NCI-H526 (cell line): ENCODE results near the gene TMEM30B.
"Not testable (repeated sequence)": the region's sequence is repeated elsewhere in the genome, so short reads cannot be mapped to it uniquely, and the experiment has no call there.

Source experiments
- DNase-seq, 2 experiments: peaks; one replicate each; lab custom pipeline; 2025; lab: John Stamatoyannopoulos, UW

Gene TMEM30B

DNA sequence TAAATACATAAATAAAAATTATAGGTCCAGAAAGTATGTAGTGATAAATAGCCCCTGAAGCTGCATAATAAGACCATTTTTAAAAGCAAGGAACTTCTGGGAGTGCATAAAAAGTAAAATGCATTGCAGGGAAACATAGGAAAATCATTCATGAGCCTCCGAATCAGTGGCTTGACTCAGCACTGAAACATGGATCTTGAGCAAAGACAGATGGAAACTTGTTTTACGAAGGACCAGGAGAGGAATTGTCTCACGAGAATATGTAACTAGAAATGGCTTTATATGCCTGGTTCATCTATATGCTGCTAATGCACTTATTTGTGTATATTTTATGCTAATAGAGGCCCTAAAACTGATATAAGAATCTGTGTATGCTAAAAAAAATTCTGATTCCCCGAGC lies 14.7 kb downstream of the TMEM30B start:
- no peak for DNase-seq

DNA sequence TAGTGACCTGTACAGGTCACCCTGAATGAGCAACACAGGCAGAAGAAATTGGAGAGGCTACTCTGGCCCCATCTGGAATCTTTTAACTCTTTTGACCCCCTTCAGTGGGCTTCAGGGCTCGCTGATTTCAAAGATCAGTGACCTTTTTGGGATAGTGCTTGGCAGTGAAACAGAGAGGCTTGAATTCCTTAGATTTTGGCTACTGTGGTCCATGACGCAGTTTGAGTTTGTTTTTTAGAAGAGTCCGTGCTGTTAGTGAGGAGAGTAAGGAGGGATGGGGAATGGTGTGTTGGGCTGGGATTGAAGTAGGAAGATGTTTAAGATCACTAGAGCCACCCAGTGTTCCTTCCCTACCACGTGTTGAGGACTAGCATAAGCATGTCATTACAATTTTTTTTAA lies 16.5 kb downstream of the TMEM30B start:
- no peak for DNase-seq

DNA sequence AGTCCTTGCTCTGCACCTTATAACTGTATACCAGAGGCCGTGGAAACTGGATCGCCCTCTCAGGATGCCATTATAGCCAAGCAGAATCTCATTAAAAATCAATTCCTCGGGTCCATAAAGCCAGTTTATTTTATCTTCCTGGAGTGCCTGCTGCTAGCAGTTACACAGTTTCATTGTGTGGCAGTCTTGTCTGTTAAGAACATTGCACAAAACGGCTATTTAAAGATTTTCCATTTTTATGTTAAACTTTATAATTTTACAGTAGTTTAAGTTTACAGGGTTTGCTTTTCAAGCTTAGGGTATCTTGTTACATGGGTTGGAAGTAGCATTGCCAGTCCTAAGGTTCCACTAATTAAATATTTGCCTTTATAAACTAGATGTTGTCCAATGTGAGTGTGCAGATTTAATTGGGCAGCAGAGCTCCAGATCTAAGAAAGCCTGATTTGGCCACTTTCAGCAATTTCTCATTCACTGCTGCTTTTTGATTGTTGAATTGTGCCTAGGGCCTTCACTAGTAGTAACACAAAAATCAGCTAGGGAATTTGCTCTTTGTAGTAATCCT lies 17.0 kb downstream of the TMEM30B start:
- DNase-seq = no peak

DNA sequence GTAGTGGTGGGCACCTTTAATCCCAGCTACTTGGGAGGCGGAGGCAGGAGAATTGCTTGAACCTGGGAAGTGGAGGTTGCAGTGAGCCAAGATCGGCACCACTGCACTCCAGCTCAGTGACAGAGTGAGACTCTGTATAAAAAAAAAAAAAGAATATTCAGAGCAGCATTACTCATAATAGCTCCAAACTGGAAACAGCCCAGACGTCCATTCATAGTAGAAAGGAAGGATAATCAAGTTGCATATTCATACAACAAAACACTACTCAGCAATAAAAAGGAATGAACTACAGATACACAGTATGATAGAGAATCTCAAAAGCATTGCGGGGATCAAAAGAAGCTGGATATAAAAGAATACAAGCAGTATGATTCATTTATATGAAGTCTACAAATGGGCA lies 19.1 kb downstream of the TMEM30B start:
- DNase-seq = no peak

DNA sequence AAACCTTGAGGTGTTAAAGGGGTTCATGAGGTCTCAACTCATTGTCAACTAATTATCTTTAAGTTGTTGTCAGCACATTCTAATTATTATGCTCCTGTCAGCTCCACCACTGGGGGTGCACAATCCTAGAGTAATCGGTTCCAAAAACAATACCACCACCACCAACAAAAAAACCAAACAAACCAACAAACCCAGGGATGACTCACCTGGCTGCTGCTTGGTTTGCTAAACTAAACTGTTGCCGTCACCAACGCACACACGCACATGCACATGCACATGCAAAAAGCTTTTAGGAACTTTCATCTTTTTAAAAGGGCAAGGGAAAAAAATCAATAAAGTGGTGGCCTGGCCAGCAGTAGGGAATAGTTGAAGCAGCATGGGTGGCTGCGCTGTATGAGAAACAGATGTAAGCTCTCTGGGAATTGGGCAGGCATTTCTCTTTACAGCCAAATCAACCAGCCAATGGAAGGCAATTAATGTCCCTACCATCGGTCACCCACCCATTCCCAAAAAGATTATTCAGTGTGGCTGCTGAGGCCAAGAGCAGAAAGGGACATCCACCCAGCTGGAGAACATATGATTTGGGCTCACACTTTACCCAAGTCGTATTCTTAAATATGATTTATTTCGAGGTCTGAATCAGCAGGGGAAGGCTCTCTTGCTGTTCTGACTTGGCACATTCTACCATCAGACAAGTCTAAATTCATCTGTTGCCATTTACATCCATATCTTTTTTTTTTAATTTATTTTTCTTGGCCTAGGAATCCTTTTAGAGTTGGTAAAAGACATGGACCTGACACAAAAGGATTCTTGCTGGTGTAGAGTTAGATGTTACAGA lies 20.0 kb downstream of the TMEM30B start:
- DNase-seq = no peak

DNA sequence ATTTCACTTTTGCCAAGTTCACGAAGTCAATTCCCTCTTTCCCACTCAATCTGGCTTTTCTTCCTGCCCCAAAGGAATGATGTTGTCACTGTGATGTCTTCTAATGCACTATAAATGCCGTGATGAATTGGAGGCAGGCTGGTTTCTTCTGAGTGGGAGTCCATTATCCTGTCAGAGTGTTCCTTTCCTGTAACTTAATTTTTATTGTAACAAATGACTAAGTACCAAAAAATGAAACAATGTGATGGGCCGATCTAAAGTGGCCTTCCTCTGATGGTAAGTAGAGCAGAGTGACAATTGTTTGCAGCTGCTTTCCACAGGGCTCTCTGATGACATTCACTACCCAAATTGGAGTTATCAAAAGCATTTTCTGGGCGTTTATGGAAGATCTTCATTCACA lies 22.2 kb downstream of the TMEM30B start:
- no peak for DNase-seq

DNA sequence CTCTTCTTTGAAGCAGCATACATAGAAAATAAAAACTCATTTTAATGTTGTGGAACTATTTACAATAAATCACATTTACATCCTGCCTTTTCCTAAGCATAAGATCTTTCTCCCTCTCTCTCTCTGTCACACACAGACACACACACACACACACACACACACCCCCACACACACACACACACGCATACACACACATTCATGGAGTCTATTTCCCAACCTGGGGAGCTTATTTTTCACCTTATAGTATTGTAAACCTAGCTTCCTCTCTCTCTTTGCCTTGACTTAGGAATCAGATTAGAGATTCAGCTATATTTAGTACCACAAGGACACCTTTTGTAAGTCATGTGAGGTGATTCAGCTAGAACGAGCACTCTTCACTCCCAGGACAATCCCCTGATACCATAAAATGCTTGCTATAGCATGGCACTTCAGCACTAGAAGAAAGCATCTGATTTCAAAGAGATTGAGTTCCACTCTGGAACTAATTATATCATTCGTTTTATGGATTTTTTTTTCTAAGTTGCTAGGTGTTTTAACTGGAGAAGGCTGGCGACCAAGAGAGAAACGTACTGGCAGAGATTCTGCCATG lies 23.6 kb downstream of the TMEM30B start:
- no peak for DNase-seq

DNA sequence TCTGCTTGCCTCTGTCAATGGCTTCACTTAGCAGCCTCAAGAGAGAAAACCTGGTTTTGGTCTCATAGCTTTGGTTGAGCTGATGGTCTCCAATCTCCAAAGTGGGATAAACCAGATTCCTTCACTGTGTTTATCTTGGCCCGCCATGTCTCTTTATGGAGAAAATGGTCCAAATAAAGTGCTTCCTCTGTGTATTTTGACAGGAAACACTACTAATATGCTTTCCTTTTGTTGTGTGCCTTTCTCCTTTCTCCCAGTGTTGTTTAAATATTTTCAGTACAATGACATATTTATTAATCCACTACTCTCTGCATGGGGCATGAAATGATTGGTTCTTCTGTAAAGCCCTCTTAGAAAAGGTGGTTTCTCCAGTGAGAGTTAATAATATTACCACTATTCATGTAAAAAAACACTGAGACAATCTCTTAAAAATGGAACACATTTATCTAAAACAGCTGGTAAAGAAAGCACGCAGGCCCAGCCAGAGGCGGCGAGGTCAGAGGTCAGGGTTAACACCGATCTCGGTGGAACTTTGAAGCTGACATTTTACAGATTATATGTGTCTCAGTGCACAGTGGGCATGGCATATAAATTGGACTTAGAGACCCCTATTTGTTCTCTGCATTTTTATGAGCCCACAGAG lies 24.2 kb downstream of the TMEM30B start:
- no peak for DNase-seq

DNA sequence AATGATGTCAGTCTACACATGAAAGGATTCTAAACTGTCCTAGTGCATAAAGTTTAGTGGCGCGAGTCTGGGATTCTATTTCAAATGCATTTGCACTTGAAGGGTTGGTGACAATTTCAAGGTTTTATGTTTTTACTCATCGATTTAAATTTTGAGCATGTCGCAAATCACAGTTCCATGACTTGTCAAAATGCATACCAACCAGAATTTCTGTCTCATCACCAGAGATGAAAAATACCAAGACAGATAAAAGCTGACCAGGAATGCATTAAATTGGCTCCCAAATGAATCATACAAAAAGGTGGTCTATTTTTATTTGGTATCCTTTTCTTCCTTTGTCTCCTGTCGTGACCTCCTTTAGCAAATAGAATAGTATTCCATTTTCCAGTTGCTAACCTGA lies 25.2 kb downstream of the TMEM30B start:
- DNase-seq = no peak

DNA sequence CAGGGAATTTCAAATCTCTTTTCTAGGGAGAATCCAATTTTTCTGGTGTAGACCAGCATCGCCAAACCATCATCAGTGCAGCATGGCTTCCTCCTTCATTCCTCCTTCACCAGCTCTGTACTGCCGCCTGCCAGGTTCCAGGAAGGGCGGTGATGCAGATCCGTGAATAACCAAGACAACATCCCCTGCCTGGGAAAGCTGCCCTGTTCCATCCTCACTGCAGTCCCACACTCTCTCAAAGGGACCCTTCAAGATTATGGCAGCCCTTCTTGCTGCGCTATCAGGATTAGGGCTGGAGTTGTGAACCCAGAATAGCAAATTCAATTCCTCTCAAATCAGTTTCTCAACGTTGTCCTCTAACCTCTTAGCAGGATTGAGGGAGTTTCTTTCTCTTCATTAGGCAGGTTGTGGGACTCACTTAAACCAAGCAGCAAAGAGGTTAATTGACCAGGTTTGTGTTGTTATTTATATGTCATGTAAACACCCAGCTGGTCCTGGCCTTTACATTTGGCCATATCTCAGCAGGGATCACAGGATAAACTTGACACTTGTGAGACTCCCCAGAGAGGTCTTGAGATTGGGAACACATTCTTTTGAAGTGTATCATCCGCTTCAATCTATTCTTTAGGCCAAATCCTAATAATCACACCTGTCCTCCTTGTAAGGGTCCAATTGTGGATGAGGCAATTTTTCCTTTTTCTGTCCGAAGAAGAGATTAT lies 26.2 kb downstream of the TMEM30B start:
- no peak for DNase-seq

DNA sequence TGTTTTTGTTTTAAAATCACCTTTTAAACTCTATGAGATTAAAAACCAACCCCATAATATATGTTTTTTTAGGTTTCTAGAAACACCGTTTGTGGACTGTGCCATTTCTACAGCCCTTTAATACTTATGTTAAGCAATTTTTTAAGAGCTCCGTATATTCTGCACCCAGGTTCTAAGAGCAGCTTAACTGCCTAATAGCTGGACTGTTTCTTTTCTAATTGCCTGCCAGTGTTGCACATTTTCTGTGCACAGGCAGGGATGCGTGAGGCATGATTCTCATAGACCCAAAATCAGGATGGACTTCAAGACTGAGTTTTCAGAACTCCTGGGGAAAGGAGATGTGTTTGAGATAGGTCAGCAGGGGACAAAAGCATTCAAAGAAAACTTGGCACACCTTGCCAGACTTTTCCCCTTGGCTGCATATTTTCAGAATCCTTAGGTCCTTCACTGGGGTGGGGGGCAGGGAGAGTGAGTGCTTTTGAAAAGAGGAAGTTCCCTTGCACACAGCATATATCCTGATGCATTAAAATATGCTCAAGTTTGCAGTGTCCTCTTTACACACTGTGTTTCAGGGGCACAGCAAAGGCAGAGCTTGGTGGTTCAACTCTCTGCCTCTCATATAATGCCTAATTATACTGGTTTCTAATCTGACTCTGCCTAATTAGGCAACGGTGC lies 27.9 kb downstream of the TMEM30B start:
- DNase-seq = no peak

DNA sequence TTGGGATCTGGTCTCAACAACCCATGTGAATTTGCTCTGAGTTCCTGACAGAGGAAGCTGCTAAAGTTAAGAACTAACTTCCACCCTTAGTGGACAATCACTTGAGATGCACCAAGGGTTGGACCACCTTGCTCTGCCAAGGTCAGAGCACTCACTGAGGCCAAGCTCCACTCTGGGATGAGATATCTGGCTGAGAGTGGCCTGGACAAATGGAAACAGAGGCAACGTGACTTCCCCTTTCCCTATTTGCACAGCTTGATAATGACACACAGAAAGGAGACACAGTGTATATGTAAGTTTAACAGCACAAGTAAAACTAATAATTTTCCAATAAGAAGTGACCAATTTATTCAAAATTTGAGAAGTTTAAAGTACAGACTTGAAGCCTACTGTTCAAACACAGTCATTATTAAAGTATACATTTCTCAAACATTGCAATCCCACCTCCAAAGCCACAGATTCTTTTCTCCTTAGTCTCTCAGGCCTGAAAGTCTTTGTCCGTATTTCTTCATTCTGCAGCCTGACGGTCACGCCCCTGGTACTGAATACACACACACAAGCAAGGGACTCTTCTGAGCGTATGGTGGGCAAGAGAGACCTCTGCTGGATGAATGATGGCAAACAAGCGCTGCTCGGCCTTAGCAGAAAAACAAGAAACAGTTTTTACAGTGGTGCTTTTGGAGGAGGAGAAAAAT lies 28.6 kb downstream of the TMEM30B start:
- DNase-seq = peak; percentile 74 to 88

DNA sequence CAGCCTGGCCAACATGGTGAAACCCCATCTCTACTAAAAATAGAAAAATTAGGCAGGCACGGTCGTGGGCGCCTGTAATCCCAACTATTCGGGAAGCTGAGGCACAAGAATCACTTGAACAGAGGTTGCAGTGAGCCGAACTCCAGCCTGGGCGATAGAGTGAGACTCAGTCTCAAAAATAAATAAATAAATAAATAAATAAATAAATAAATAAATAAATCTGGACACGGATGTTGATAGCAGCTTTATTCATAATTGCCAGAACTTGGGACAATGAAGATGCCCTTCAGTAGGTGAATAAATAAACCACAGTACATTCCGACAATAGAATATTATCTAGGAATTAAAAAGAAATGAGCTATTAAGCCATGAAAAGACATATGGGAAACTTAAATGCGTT lies 31.1 kb downstream of the TMEM30B start:
- DNase-seq = no peak

DNA sequence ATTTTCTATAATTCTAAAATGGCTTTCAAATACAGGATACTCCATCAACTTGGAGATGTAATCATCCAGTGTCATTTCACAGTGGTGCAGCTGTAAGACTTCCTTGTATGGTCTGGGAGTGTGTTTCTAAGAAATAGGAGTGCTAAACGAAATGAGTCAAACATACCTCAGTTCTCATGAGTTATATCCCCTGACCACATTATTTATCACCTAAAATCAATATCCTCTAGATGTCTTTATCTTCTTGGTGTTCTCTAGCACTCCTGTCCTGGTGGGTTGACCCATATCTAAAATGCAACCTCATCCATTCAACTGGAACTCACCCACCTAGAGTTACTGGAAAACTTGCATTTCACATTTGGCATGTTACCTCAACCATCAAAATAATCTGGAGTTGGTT lies 33.2 kb downstream of the TMEM30B start:
- no peak for DNase-seq

DNA sequence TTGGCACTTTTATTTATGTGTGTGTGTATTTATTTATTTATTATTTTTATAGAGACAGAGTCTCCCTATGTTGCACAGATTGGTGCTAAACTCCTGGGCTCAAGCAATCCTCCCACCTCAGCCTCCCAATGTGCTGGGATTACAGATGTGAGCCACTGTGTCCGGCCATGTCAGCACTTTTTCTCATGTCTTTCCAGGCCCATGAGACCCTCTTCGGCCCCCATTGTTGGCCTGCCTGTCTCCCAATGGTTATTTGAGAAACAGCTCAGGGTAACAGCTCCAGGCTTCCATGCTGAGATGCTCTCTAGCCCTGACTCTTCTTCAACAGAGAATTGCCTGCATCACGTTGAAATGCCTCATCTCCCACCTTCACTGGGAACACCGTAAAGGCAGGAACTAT lies 34.4 kb downstream of the TMEM30B start:
- DNase-seq = no peak

DNA sequence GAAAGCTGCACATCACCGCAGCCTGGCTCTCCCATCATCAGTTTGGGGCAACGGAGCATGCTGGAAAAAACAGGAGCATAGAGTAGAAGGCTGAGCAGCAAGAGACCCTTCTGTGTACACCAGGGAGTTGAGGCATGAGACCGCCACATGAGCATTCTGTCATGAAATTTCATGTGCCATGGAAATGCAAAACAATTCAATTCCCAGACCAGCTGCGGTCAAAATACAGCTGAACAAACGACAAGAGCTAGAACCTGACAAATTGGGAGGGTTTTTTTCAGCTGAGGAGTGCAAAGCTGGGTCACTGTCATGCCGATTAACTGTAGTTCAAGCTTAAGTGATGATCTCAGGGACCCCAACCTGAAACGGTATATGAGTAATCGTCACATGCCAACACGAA lies 37.1 kb downstream of the TMEM30B start:
- DNase-seq = peak; percentile 58 to 72

DNA sequence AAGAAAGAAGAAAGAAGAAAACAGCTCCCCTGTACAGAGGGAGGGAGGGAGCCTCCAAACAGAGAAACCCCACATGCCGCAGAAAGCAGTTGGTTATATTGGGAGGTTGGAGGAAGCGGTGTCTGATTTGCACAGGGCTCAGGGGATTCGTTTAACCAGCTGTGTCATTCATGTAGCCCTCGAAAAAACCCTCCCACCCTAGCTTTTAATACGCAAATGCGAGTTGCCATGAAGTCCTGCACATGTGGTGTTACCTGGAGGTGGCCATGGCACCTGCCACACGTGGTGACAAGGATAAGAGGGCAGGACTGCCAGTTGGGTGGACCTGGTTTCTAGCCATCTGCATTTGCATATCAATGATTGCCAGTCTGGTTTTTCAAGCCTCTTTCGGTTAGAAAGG lies 40.9 kb downstream of the TMEM30B start:
- DNase-seq = peak; percentile 55 to 66

DNA sequence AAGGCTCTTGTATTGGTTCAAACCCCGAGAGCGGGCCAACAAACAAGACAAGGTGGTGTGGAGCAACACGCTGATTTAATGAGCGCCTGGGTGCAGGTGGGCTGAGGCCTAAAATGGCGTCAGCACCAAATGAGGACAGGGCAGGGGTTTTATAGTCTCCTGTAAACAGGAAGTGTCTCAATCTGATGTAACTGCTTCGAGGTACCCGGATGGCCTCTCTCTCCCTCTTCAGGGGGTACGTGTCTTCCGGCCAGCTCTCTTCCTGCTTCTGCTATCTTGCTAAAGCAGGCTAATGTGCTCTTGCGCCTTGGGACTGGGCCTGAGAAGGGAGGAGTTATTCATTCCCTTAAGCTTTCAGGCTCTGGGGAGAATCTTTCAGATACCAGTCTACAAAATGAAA lies 41.9 kb downstream of the TMEM30B start:
- not testable (repeated sequence) for DNase-seq

DNA sequence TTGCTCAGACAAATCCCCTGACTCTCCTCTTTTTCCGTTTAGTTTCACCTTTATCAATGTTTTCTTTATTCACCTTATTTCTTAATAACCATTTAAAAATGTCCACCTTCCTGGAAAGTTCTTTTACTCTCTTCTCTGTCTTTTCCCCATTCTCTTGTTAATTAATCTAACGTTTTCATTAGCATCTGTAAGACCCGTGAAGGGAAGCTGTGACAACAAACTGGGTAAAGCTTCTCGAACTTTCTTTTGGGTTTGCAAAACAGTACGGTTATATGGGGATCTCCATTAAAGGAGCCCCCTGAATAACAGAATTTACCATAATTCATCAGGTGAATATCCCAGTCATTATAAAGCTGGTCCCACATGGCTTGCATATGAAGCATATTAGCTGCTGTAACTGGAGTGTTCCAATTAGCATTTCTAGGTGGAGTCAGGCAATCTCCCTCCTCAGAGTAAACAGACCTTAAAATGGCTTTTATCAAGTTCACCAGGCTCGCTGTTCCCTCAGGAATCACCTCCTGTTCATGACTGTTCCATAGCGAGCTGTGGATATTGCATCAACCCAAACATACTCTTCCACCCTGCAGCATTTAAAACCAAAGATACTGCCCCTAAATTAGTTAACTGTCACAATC lies 42.4 kb downstream of the TMEM30B start:
- DNase-seq = peak in 1 of 2 experiments; percentile 30

DNA sequence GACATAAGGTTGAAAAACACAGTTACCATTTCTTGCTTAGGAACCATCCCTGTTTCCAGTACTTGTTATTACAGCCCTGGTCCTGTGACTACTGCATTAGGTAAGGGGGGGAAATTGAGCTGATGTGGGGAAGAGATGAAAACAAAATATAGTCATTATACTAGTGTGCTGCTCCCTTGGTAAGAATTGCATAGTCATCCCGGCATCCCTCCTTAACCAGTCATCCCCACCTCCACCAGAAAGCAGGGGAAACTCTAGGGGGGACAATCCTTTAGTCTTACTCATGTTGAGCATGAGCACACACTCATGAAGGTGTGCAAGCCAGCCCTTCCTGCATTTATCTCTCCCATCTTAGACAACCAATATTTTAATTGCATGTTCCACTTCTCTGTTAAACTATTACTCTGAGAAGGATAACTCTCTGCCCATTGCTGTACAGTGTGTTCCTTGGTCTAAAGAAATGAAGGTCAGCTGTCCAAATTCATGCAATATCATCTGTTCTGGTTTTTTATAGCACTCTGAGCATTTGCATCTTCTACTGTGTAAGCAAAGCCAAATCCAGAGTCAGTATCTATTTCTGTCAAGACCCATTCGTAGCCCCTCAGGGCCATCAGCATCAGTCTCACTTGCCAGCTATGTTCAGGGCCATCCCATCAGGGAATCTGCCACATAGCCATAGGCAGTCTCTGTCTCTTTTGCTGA lies 46.8 kb downstream of the TMEM30B start:
- DNase-seq = peak in 1 of 2 experiments; percentile 19
